Measurements from ENCODE around the gene MRPL19.

MRPL19 gene

GRCh38 chr2:75622929-75623328 is 23.7 kb upstream of the MRPL19 start:
- Histone ChIP-seq H3K4me3 (ENCODE audit: low read length in 2 of 2) (no peak overlapping the region), H3K27me3 (ENCODE audit: control insufficient read depth in 3 of 3, insufficient read depth in 3 of 3, low read depth in 1 of 3, low read length in 3 of 3) (no peaks in the 10 kb centered on the region), H3K4me2 (ENCODE audit: insufficient read depth, low read length, poor library complexity, severe bottlenecking) (no peak overlapping the region), H2AK5ac (ENCODE audit: low read depth, low read length) (no peak overlapping the region), H4K91ac (ENCODE audit: low read depth, low read length, poor library complexity) (no peak overlapping the region), H2BK120ac (ENCODE audit: low read depth, low read length) (no peak overlapping the region), H3K4ac (ENCODE audit: low read length) (no peak overlapping the region), H2BK12ac (ENCODE audit: low read length) (no peak overlapping the region), H3K14ac (ENCODE audit: low read length) (no peak overlapping the region), H3K18ac (ENCODE audit: low read length) (no peak overlapping the region), H3K36me3 (replicated peaks in 1 of 2; ENCODE audit: control insufficient read depth in 2 of 2, insufficient read depth in 2 of 2, low read length in 2 of 2) (no peaks in the 10 kb centered on the region), H3K9me3 (replicated peaks in 1 of 2; ENCODE audit: control insufficient read depth in 2 of 2, insufficient read depth in 1 of 2, low read depth in 1 of 2, low read length in 2 of 2) (peaks cover 0 to 3% of the 10 kb centered on the region in 2 donors), H3K9ac (ENCODE audit: low read depth, low read length, poor library complexity) (no peak overlapping the region), H3K4me1 (ENCODE audit: control insufficient read depth in 2 of 2, insufficient read depth in 1 of 2, low read depth in 1 of 2, low read length in 2 of 2) (no peaks in the 10 kb centered on the region), H2BK5ac (ENCODE audit: low read length) (no peak overlapping the region), H3K23ac (ENCODE audit: low read depth, low read length, poor library complexity) (no peak overlapping the region), H2BK15ac (ENCODE audit: low read length) (no peak overlapping the region), H4K8ac (ENCODE audit: low read depth, low read length) (no peak overlapping the region), H2AFZ (ENCODE audit: low read length) (no peak overlapping the region), H3K79me1 (ENCODE audit: low read depth, low read length) (no peaks in the 10 kb centered on the region), H3K27ac (replicated peaks; ENCODE audit: low read length) (no peak overlapping the region)
- WGBS, 2 donors (ENCODE audit: extremely low coverage in 2 of 2, insufficient read length in 2 of 2, insufficient replicate concordance in 1 of 2), result no CpG with 5 or more reads among the region's 3 CpGs
- no peak for DNase-seq (ENCODE audit: low spot score)

DNA sequence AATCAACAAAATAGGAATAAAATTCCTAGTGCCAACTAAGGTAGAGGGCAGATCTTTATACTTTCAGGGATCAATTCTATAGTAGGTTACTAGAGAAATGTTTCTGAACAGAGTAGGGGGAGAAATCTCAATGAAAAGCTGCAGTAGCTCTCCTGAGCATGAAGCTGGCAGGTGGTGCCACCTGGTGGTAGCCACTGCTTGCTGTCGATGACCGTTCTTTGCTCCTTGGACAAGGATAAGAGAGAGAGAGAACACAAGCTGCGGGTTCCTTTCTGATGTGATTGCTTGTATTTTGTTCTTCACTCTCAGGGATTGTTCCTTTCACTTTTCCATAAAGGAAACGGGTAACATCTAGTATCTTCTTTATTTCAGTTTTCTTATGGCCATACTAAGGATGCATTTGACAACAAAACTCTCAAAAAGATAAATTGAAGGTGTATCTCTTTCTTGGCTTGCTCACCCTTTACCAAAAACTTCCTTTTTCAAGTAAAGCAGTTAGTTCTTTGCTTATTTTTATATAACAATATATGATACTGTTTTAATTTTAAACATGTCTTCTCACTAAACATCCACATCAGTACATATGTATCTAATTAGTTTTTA is 18.6 kb upstream of the MRPL19 start:
- Histone ChIP-seq H3K79me1 (ENCODE audit: low read depth, low read length) (no peaks in the 10 kb centered on the region), H3K4ac (ENCODE audit: low read length) (no peak overlapping the region), H3K36me3 (replicated peaks in 1 of 2; ENCODE audit: control insufficient read depth in 2 of 2, insufficient read depth in 2 of 2, low read length in 2 of 2) (no peaks in the 10 kb centered on the region), H3K23ac (ENCODE audit: low read depth, low read length, poor library complexity) (no peak overlapping the region), H3K9ac (ENCODE audit: low read depth, low read length, poor library complexity) (no peak overlapping the region), H2AK5ac (ENCODE audit: low read depth, low read length) (no peak overlapping the region), H3K9me3 (replicated peaks in 1 of 2; ENCODE audit: control insufficient read depth in 2 of 2, insufficient read depth in 1 of 2, low read depth in 1 of 2, low read length in 2 of 2) (peaks cover 0 to 3% of the 10 kb centered on the region in 2 donors), H2AFZ (ENCODE audit: low read length) (no peak overlapping the region), H2BK5ac (ENCODE audit: low read length) (no peak overlapping the region), H3K4me2 (ENCODE audit: insufficient read depth, low read length, poor library complexity, severe bottlenecking) (no peak overlapping the region), H3K27ac (replicated peaks; ENCODE audit: low read length) (no peak overlapping the region), H2BK12ac (ENCODE audit: low read length) (no peak overlapping the region), H3K18ac (ENCODE audit: low read length) (no peak overlapping the region), H2BK120ac (ENCODE audit: low read depth, low read length) (no peak overlapping the region), H2BK15ac (ENCODE audit: low read length) (no peak overlapping the region), H3K4me3 (ENCODE audit: low read length in 2 of 2) (no peak overlapping the region), H3K14ac (ENCODE audit: low read length) (no peak overlapping the region), H4K91ac (ENCODE audit: low read depth, low read length, poor library complexity) (no peak overlapping the region), H4K8ac (ENCODE audit: low read depth, low read length) (no peak overlapping the region), H3K27me3 (ENCODE audit: control insufficient read depth in 3 of 3, insufficient read depth in 3 of 3, low read depth in 1 of 3, low read length in 3 of 3) (no peaks in the 10 kb centered on the region), H3K4me1 (ENCODE audit: control insufficient read depth in 2 of 2, insufficient read depth in 1 of 2, low read depth in 1 of 2, low read length in 2 of 2) (peaks cover 2% of the 10 kb centered on the region in 2 donors)
- peak; percentile 66 for DNase-seq (ENCODE audit: low spot score)
- no CpG with 5 or more reads among the region's 4 CpGs for WGBS, 2 donors (ENCODE audit: extremely low coverage in 2 of 2, insufficient read length in 2 of 2, insufficient replicate concordance in 1 of 2)

DNA sequence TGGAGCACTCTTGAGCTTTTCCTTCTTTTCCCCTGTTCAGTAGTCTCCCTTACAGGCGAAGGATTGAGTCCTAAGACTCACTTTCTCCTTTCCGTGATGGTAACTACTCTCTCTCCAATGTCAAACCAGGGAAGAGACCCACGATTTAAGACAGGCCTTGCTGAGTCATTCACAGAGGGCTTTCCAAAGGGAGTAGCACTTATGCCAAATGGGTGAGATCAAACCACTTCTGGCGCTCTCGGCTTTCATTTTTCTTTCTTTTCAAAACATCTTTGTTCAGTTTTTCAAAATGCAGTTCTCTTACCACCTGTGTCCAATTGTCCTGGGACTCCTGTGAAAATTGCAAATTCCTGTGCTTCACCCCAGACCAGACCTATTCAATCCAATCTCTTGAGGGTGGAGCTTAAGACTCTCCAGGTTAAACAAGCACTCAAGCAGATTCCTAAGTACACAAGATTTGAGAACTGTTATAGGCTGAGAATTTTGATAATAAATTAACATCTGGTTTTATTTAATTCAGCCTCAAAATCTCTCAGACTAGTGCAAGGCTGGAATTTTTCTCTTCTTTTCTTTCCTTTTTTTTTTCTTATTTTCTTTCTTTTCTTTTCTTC is 14.4 kb upstream of the MRPL19 start:
- H2AK5ac ChIP-seq (ENCODE audit: low read depth, low read length), result no peak overlapping the region
- H2BK120ac ChIP-seq (ENCODE audit: low read depth, low read length), result no peak overlapping the region
- H3K4me2 ChIP-seq (ENCODE audit: insufficient read depth, low read length, poor library complexity, severe bottlenecking), result no peak overlapping the region
- no peak overlapping the region for H2BK12ac ChIP-seq (ENCODE audit: low read length)
- H3K4ac ChIP-seq (ENCODE audit: low read length), result no peak overlapping the region
- no peaks in the 10 kb centered on the region for H3K27me3 ChIP-seq (ENCODE audit: control insufficient read depth in 3 of 3, insufficient read depth in 3 of 3, low read depth in 1 of 3, low read length in 3 of 3)
- no peak overlapping the region for H4K91ac ChIP-seq (ENCODE audit: low read depth, low read length, poor library complexity)
- no peak overlapping the region for H3K27ac ChIP-seq (replicated peaks; ENCODE audit: low read length)
- no peak overlapping the region for H3K4me3 ChIP-seq (ENCODE audit: low read length in 2 of 2)
- H3K18ac ChIP-seq (ENCODE audit: low read length), result no peak overlapping the region
- no peaks in the 10 kb centered on the region for H3K36me3 ChIP-seq (replicated peaks in 1 of 2; ENCODE audit: control insufficient read depth in 2 of 2, insufficient read depth in 2 of 2, low read length in 2 of 2)
- peaks cover 2% of the 10 kb centered on the region in 2 donors for H3K4me1 ChIP-seq (ENCODE audit: control insufficient read depth in 2 of 2, insufficient read depth in 1 of 2, low read depth in 1 of 2, low read length in 2 of 2)
- H3K9ac ChIP-seq (ENCODE audit: low read depth, low read length, poor library complexity), result no peak overlapping the region
- no peak overlapping the region for H3K23ac ChIP-seq (ENCODE audit: low read depth, low read length, poor library complexity)
- H3K9me3 ChIP-seq (replicated peaks in 1 of 2; ENCODE audit: control insufficient read depth in 2 of 2, insufficient read depth in 1 of 2, low read depth in 1 of 2, low read length in 2 of 2), result no peaks in the 10 kb centered on the region
- H3K14ac ChIP-seq (ENCODE audit: low read length), result no peak overlapping the region
- no peak overlapping the region for H4K8ac ChIP-seq (ENCODE audit: low read depth, low read length)
- peak overlapping the region; percentile 16 for H2AFZ ChIP-seq (ENCODE audit: low read length)
- no peaks in the 10 kb centered on the region for H3K79me1 ChIP-seq (ENCODE audit: low read depth, low read length)
- no peak overlapping the region for H2BK5ac ChIP-seq (ENCODE audit: low read length)
- DNase-seq (ENCODE audit: low spot score), result no peak
- WGBS, 2 donors (ENCODE audit: extremely low coverage in 2 of 2, insufficient read length in 2 of 2, insufficient replicate concordance in 1 of 2), result no CpG with 5 or more reads among the region's 5 CpGs
- no peak overlapping the region for H2BK15ac ChIP-seq (ENCODE audit: low read length)

DNA sequence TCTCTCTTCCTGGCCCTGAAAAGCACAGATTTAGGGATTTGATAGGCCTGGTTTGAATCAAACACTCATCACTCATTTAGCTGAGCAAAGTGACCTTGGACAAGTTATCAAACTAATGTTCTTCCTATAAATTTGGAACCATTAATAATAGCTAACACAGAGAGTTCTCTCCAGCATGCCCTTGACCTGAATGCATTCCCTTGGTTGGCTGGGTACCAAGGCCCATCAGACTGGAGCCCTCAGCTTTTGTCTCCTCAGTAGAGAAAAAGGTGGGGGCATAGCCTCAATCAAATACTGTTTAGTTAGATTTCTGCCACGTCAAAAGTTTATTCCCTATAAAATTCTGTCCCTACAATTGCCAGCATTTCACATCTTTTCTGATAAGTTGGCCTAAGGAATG is 13.8 kb upstream of the MRPL19 start:
- no peak overlapping the region for H3K27ac ChIP-seq (replicated peaks; ENCODE audit: low read length)
- no CpG with 5 or more reads among the region's 1 CpG for WGBS, 2 donors (ENCODE audit: extremely low coverage in 2 of 2, insufficient read length in 2 of 2, insufficient replicate concordance in 1 of 2)
- H3K4me1 ChIP-seq (ENCODE audit: control insufficient read depth in 2 of 2, insufficient read depth in 1 of 2, low read depth in 1 of 2, low read length in 2 of 2), result peaks cover 2 to 4% of the 10 kb centered on the region in 2 donors

More for the DNA sequence above, 13.8 kb upstream of the MRPL19 start:
- no peak overlapping the region for H3K4me3 ChIP-seq (ENCODE audit: low read length in 2 of 2)
- H4K91ac ChIP-seq (ENCODE audit: low read depth, low read length, poor library complexity), result no peak overlapping the region
- H3K9ac ChIP-seq (ENCODE audit: low read depth, low read length, poor library complexity), result no peak overlapping the region
- H2BK5ac ChIP-seq (ENCODE audit: low read length), result no peak overlapping the region
- no peaks in the 10 kb centered on the region for H3K27me3 ChIP-seq (ENCODE audit: control insufficient read depth in 3 of 3, insufficient read depth in 3 of 3, low read depth in 1 of 3, low read length in 3 of 3)
- H2AK5ac ChIP-seq (ENCODE audit: low read depth, low read length), result no peak overlapping the region
- no peak overlapping the region for H3K4ac ChIP-seq (ENCODE audit: low read length)
- no peak overlapping the region for H3K14ac ChIP-seq (ENCODE audit: low read length)
- H3K23ac ChIP-seq (ENCODE audit: low read depth, low read length, poor library complexity), result no peak overlapping the region
- no peak overlapping the region for H2BK12ac ChIP-seq (ENCODE audit: low read length)
- H2AFZ ChIP-seq (ENCODE audit: low read length), result no peak overlapping the region
- H2BK120ac ChIP-seq (ENCODE audit: low read depth, low read length), result no peak overlapping the region
- H3K79me1 ChIP-seq (ENCODE audit: low read depth, low read length), result no peaks in the 10 kb centered on the region
- H3K4me2 ChIP-seq (ENCODE audit: insufficient read depth, low read length, poor library complexity, severe bottlenecking), result no peak overlapping the region
- DNase-seq (ENCODE audit: low spot score), result no peak
- H4K8ac ChIP-seq (ENCODE audit: low read depth, low read length), result no peak overlapping the region
- no peak overlapping the region for H3K18ac ChIP-seq (ENCODE audit: low read length)
- no peaks in the 10 kb centered on the region for H3K9me3 ChIP-seq (replicated peaks in 1 of 2; ENCODE audit: control insufficient read depth in 2 of 2, insufficient read depth in 1 of 2, low read depth in 1 of 2, low read length in 2 of 2)
- no peak overlapping the region for H2BK15ac ChIP-seq (ENCODE audit: low read length)
- no peaks in the 10 kb centered on the region for H3K36me3 ChIP-seq (replicated peaks in 1 of 2; ENCODE audit: control insufficient read depth in 2 of 2, insufficient read depth in 2 of 2, low read length in 2 of 2)

Data from neuronal stem cell (in vitro differentiated cells).